Progenitor cell of endocrine pancreas (in vitro differentiated cells): ENCODE measurements around the gene RAI14. TPM values are rescaled to one million over a fixed set of nuclear protein-coding genes. Genes with fewer than 3 reads are reported as not detected.
A peak's percentile ranks its signal among the peaks of the same experiment; 100 is the strongest.

Experiments
- DNase-seq: peaks from one replicate; pipeline ENCODE4 v3.0.0; 2021; ENCODE audit warnings: low spot score; ENCODE audit not compliant: unreplicated experiment
- H3K27ac Mint-ChIP-seq: 2 replicates; pipeline ENCODE4 v1.8.0; 2021; ENCODE audit warnings: mild to moderate bottlenecking, moderate library complexity, mixed read lengths
- H3K27me3 Mint-ChIP-seq: 2 replicates; pipeline ENCODE4 v1.8.0; 2021; ENCODE audit warnings: mixed read lengths
- H3K36me3 Mint-ChIP-seq: 2 replicates; pipeline ENCODE4 v1.8.0; 2022; ENCODE audit warnings: mixed read lengths; ENCODE audit not compliant: insufficient read depth
- H3K4me1 Mint-ChIP-seq: 2 replicates; pipeline ENCODE4 v1.8.0; 2021; ENCODE audit warnings: low read depth, mixed read lengths
- H3K4me3 Mint-ChIP-seq: 2 replicates; pipeline ENCODE4 v1.8.0; 2021; ENCODE audit warnings: low read depth, mild to moderate bottlenecking, moderate library complexity, mixed read lengths
- H3K9me3 Mint-ChIP-seq: 2 replicates; pipeline ENCODE4 v1.8.0; 2021; ENCODE audit warnings: low read depth, mixed read lengths
- total RNA-seq: library from RNA; stranded (reverse); gene quantifications from 2 replicates; pipeline ENCODE4 v1.2.1, GENCODE V29; 2021
- TF ChIP-seq, protein P1 (sequence below): fragments of 200-600 bp; sonication (generic); IDR thresholded peaks from one replicate; pipeline ENCODE4 v1.5.0; 2021; ENCODE audit warnings: antibody characterized with exemption, mild to moderate bottlenecking; ENCODE audit not compliant: unreplicated experiment

The RAI14 gene
- total RNA-seq, 1 donor from 2014 or later, result 121 TPM

DNA sequence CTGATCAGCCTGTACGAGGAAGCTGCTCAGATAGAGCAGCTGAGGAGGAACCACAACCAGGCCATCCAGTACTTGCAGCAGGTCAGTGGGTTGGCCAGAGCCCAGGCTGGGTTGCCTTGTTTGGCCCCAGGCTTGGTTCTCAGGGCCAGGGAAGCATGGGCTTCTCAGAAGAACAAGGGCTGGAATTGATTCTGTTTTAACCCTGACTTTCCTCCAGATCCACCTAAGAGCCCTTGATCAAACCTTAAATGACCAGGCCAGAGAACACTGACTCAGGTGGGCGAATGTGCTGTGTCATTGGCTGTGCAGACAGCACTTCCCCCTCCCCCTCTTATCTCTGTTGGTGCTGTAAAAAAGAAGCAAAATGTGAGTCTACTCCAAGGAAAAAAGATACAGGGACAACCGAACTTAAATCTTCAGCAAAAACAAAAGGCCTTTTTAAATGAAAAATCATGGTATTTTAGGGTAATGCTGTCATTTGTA lies 210.9 kb downstream of the RAI14 start:
- no peak for DNase-seq
- peaks cover 32% of the 10 kb centered on the region for H3K4me1 Mint-ChIP-seq

DNA sequence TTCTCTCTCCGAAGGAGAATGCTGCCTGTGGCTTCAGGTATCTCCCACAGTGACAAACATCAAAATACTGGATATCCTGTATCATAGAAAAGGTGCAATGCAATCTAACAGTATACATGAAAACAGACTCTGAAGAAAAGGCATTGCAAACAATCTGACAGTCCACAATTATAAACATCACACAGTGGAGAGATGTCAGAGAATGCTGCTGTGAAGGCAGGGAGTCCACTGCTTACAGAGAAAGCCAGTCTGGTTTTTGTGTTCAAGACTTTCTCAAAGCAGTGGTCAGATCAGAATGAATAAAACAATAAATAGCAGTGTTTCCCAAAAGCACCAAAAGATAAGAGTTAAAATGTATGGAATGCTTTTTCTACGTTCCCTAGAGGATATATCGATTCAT lies 211.5 kb downstream of the RAI14 start:
- Mint-ChIP-seq H3K27me3 (no peaks in the 10 kb centered on the region), H3K4me1 (peaks cover 32% of the 10 kb centered on the region), H3K4me3 (no peak overlapping the region), H3K36me3 (peaks cover 7% of the 10 kb centered on the region), H3K27ac (no peak overlapping the region), H3K9me3 (peaks cover 7% of the 10 kb centered on the region)
- TF ChIP-seq, protein P1, sequence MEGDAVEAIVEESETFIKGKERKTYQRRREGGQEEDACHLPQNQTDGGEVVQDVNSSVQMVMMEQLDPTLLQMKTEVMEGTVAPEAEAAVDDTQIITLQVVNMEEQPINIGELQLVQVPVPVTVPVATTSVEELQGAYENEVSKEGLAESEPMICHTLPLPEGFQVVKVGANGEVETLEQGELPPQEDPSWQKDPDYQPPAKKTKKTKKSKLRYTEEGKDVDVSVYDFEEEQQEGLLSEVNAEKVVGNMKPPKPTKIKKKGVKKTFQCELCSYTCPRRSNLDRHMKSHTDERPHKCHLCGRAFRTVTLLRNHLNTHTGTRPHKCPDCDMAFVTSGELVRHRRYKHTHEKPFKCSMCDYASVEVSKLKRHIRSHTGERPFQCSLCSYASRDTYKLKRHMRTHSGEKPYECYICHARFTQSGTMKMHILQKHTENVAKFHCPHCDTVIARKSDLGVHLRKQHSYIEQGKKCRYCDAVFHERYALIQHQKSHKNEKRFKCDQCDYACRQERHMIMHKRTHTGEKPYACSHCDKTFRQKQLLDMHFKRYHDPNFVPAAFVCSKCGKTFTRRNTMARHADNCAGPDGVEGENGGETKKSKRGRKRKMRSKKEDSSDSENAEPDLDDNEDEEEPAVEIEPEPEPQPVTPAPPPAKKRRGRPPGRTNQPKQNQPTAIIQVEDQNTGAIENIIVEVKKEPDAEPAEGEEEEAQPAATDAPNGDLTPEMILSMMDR, result no peak
- DNase-seq, result no peak

More for the DNA sequence above, 210.9 kb downstream of the RAI14 start:
- TF ChIP-seq, protein P1, result no peak
- Mint-ChIP-seq H3K36me3 (peaks cover 7% of the 10 kb centered on the region), H3K9me3 (peaks cover 7% of the 10 kb centered on the region), H3K27ac (peak overlapping the region; percentile 39), H3K27me3 (no peaks in the 10 kb centered on the region), H3K4me3 (no peak overlapping the region)

DNA sequence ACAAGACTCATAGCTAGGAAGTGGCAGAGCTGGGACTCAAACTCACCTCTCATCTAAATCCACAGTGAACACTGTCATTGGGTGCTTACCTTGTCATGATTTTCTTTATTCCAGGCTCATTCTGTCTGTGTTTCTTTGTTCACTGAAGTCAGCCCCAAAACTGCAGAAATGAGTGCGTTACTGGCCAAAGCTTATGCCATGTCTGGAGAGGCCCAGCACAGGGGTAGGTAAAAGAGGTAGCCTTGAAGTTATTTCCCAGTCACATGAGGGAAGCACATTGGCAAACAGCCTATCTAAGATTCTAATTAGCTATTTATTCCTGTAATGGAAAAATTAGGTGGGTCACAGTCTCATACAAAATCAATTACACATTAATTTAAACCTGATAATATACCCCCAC lies 212.7 kb downstream of the RAI14 start:
- no peaks in the 10 kb centered on the region for H3K27me3 Mint-ChIP-seq
- peaks cover 7% of the 10 kb centered on the region for H3K9me3 Mint-ChIP-seq
- H3K4me1 Mint-ChIP-seq, result peaks cover 32% of the 10 kb centered on the region
- no peak for DNase-seq
- TF ChIP-seq, protein P1, result no peak
- peak overlapping the region; percentile 41 for H3K27ac Mint-ChIP-seq
- peaks cover 7% of the 10 kb centered on the region for H3K36me3 Mint-ChIP-seq
- no peak overlapping the region for H3K4me3 Mint-ChIP-seq

DNA sequence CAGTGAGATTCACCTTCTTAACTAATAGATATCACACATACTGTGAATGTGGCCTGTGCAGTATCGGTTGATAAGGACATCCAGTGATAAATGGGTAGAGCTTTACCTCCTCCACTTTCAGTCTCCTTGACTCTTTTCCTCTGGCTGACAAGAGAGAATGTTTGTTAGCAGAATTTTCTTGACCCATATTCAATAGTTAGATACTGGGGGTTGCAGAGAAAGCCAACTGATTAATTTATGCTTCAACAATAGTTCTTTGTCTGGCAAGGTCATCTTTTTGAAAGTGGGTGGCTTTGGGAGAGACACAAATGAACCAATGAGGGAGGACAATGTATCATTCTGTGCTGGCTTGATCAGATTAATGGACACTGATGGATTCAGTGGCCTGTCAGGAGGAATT lies 213.1 kb downstream of the RAI14 start:
- TF ChIP-seq, protein P1, result no peak
- H3K9me3 Mint-ChIP-seq, result peaks cover 7% of the 10 kb centered on the region
- H3K4me1 Mint-ChIP-seq, result peaks cover 29% of the 10 kb centered on the region
- H3K36me3 Mint-ChIP-seq, result peaks cover 7% of the 10 kb centered on the region
- no peaks in the 10 kb centered on the region for H3K27me3 Mint-ChIP-seq
- peak overlapping the region; percentile 81 for H3K27ac Mint-ChIP-seq
- H3K4me3 Mint-ChIP-seq, result no peak overlapping the region
- DNase-seq, result no peak

DNA sequence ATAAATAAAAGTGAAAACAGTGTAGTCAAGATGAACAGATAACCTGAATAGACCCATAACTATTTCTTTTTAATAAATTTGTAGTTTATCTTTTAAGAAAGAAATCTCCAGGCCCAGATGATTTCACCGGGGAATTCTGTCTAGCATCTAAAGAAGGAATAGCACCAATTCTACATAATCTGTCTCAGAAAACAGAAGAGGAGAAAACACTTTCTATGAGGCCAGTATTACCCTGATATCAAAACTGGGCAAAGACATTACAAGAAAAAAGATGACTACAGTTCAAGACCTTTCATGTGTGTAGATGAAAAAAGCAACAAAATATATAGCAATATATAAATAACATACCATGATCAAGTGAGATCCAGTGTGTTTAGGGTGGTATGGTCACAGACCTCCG lies 214.3 kb downstream of the RAI14 start:
- Mint-ChIP-seq H3K9me3 (peaks cover 8% of the 10 kb centered on the region), H3K4me1 (peaks cover 20% of the 10 kb centered on the region), H3K27ac (no peak overlapping the region), H3K27me3 (no peaks in the 10 kb centered on the region), H3K4me3 (no peak overlapping the region), H3K36me3 (peaks cover 7% of the 10 kb centered on the region)
- no peak for DNase-seq
- TF ChIP-seq, protein P1, result no peak
